Measurements from ENCODE around the gene TATDN3. TPM values are rescaled to one million over a fixed set of nuclear protein-coding genes. Genes with fewer than 3 reads are reported as not detected.
A peak's percentile ranks its signal among the peaks of the same experiment; 100 is the strongest.

Gene TATDN3, protein sequence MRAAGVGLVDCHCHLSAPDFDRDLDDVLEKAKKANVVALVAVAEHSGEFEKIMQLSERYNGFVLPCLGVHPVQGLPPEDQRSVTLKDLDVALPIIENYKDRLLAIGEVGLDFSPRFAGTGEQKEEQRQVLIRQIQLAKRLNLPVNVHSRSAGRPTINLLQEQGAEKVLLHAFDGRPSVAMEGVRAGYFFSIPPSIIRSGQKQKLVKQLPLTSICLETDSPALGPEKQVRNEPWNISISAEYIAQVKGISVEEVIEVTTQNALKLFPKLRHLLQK
- total RNA-seq (2012; rRNA removed) (12.0 and 12.8 TPM in 2 replicates), polyA plus RNA-seq (2012; rRNA removed) (4.4 and 4.9 TPM in 2 replicates), Bru-seq, nascent RNA (percentile 54 among the genes with signal in this experiment), BruChase-seq, experiment 1, labeled RNA remaining after a 6-hour chase (percentile 70 among the genes with signal in this experiment), BruChase-seq, experiment 2, labeled RNA remaining after a 2-hour chase (percentile 61 among the genes with signal in this experiment)
- 1.6 and 2.4 TPM in 2 replicates for polyA plus RNA-seq (2012; cell fraction: cytosol; rRNA removed)
- polyA plus RNA-seq (2012; cell fraction: nucleus; rRNA removed; ENCODE audit: low replicate concordance): 0.74 and 3.6 TPM in 2 replicates
- long read RNA-seq, transcript TATDN3-201 (10 exons, 2,321 nt): major isoform, 6 of 14 reads
- long read RNA-seq, partial matches to known transcripts: 0 of 14 reads
- long read RNA-seq, other reads (novel, unspliced or antisense): 3 of 14 reads

DNA sequence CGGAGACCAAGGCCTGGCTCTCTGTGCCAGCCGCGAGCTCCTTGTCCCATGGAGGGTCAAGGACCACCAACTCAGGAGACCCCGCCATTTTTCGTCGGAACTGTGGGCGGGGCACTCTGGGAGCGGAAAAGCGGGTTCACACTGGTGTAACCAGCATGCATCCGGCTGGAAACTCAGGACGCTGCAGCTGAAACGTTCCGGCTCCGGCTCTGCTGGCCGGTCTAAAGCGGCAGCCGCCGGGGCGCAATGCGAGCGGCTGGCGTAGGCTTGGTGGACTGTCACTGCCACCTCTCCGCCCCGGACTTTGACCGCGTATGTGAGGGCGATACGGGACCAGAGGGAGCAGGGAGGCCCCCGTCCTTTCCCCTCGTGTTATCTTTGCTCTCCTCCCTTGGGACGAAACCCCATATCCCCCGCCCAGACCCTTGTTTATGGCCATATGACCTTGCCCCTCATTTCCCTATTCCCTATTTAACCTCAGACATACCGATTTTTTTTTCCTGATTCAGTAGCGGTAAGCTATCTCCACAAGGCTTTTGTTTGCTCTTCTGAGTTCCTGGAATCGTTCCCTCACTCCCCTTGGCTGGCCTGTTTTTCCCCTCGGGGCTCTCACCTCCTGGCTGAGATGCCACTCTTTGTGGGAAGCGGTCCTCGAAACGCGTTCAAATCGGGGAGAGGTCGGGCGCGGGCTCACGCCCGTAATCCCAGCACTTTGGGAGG is at the start of gene TATDN3, which contains the start of gene NSL1:
Gene TATDN3, plus strand, starts transcription at position 219 of the 720 bp plus-strand sequence. Its CDS starts 28 bp downstream, at position 247.
Gene NSL1, minus strand, starts transcription at position 102 of the 720 bp plus-strand sequence. Its CDS starts 14 bp downstream, at position 88.
- dilution Hi-C loops (cut with HindIII; ENCODE audit: low sequenced_read_pairs, unreplicated experiment) (no loop called here), in situ Hi-C loops (cut with MboI; ENCODE audit: low sequenced_read_pairs) (no loop called here), intact Hi-C loops (cut with micrococcal nuclease) (loop anchor here (2.0 kb wide), 1 partner anchor 203 kb away; no protein-coding TSS in a partner anchor)
- peak within 1 kb of the TSS; percentile 71 for H4K91ac ChIP-seq (ENCODE audit: insufficient read depth, low read depth, low read length)
- H2AK5ac ChIP-seq (ENCODE audit: low read depth, low read length): peak within 1 kb of the TSS; percentile 44; the same call in 1 of the 2 replicates
- H2AK9ac ChIP-seq (replicated peaks; ENCODE audit: low read depth, low read length, poor library complexity): peak within 1 kb of the TSS; percentile 48
- H3K18ac ChIP-seq (ENCODE audit: low read depth, low read length): peak within 1 kb of the TSS; percentile 73
- 0% methylated on average over 28 of the region's 46 CpGs; no CpG with 5 or more reads in 1 of the 2 experiments for WGBS, 2 experiments (ENCODE audit: extremely low coverage in 2 of 2, insufficient read length in 1 of 2)
- peak within 1 kb of the TSS; percentile 87 for H3K4me3 ChIP-seq (ENCODE audit: insufficient read depth, low read depth, low read length)
- DNase-seq (peak; percentile 92), ATAC-seq (ENCODE audit: low read depth) (peak; percentile 97)
- H3K9me1 ChIP-seq (ENCODE audit: insufficient read depth, low read length): no peaks in the 10 kb centered on the region
- peak within 1 kb of the TSS; percentile 95 for H2AFZ ChIP-seq (replicated peaks; ENCODE audit: low read length, poor library complexity)
- peak within 1 kb of the TSS; percentile 89 for H3K14ac ChIP-seq (replicated peaks; ENCODE audit: low read depth, low read length)
- CTCF ChIA-PET: interaction anchor here (0.9 kb wide), 1 partner anchor 39 kb away, joined by 3 read pairs; no protein-coding TSS in a partner anchor
- H3K4me2 ChIP-seq (ENCODE audit: low read depth, low read length): peak within 1 kb of the TSS; percentile 100
- peak within 1 kb of the TSS; percentile 88 for H3K4ac ChIP-seq (ENCODE audit: low read depth, low read length)
- H2BK15ac ChIP-seq (ENCODE audit: low read depth, low read length): peak within 1 kb of the TSS; percentile 27; the same call in 1 of the 3 replicates
- peak within 1 kb of the TSS; percentile 91 to 96 for H4K8ac ChIP-seq (ENCODE audit: low read depth in 2 of 2, low read length in 2 of 2)
- peak within 1 kb of the TSS; percentile 82 for H2BK5ac ChIP-seq (ENCODE audit: low read depth, low read length, poor library complexity, severe bottlenecking)
- peaks cover 4% of the 10 kb centered on the region; the same call in 1 of the 2 replicates for H3K36me3 ChIP-seq (ENCODE audit: control insufficient read depth, insufficient read depth, low read length)
- peak within 1 kb of the TSS; percentile 91 for H3K23ac ChIP-seq (ENCODE audit: low read depth, low read length)
- peak within 1 kb of the TSS; percentile 88 for H3K27ac ChIP-seq (ENCODE audit: insufficient read depth, low read length)
- POLR2A ChIA-PET (ENCODE audit: unreplicated experiment): interaction anchor here (0.6 kb wide), 1 partner anchor 82 kb away, joined by 3 read pairs; no protein-coding TSS in a partner anchor
- H3K56ac ChIP-seq (ENCODE audit: extremely low read depth, insufficient read depth, low read length): peak within 1 kb of the TSS; percentile 82
- H3K9ac ChIP-seq (ENCODE audit: low read depth, low read length): peak within 1 kb of the TSS; percentile 92
- peak within 1 kb of the TSS; percentile 54 for H2BK120ac ChIP-seq (ENCODE audit: low read depth, low read length)
- H3K9me3 ChIP-seq (ENCODE audit: control insufficient read depth, insufficient read depth, low read length): no peaks in the 10 kb centered on the region
- no peaks in the 10 kb centered on the region for H4K20me1 ChIP-seq (ENCODE audit: insufficient read depth, low read length)
- H3K79me1 ChIP-seq (ENCODE audit: low read depth in 1 of 2, low read length in 2 of 2): peaks cover 12 to 20% of the 10 kb centered on the region in 2 experiments
- no TSS peak for BruUV-seq (replicated peaks)
- H3K4me1 ChIP-seq (ENCODE audit: control insufficient read depth, insufficient read depth, low read length): 0 out of 2 replicates have a peak, but pooled peaks cover 4% of the 10 kb centered on the region
- H3K27me3 ChIP-seq (ENCODE audit: control insufficient read depth, insufficient read depth, low read length): no peaks in the 10 kb centered on the region
- H2BK20ac ChIP-seq (ENCODE audit: low read depth, low read length): no peak within 1 kb of the TSS
- peak within 1 kb of the TSS; percentile 83 for H4K5ac ChIP-seq (ENCODE audit: low read depth, low read length)
- TF ChIP-seq, protein P1, sequence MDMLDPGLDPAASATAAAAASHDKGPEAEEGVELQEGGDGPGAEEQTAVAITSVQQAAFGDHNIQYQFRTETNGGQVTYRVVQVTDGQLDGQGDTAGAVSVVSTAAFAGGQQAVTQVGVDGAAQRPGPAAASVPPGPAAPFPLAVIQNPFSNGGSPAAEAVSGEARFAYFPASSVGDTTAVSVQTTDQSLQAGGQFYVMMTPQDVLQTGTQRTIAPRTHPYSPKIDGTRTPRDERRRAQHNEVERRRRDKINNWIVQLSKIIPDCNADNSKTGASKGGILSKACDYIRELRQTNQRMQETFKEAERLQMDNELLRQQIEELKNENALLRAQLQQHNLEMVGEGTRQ (IDR thresholded peaks at IDR 0.05; ENCODE audit: low read depth, low read length): 0 out of 2 replicates have a peak, but pooled peaks have one; percentile 12
- TF ChIP-seq RCOR1 (IDR thresholded peaks at IDR 0.05; ENCODE audit: insufficient replicate concordance, low read length): no peak
- TF ChIP-seq NFE2L2 (IDR thresholded peaks at IDR 0.05; ENCODE audit: low read depth, low read length): no peak
- no peak for TF ChIP-seq CHD1 (IDR thresholded peaks at IDR 0.05; ENCODE audit: low read depth, low read length)
- peak; percentile 79; the same call in 1 of the 2 replicates for TF ChIP-seq MXI1 (IDR thresholded peaks at IDR 0.05; ENCODE audit: borderline replicate concordance, low read depth, low read length)
- TF ChIP-seq SMC3 (IDR thresholded peaks at IDR 0.05; ENCODE audit: low read depth, low read length): peak; percentile 17; the same call in 1 of the 2 replicates
- TF ChIP-seq, protein P2, sequence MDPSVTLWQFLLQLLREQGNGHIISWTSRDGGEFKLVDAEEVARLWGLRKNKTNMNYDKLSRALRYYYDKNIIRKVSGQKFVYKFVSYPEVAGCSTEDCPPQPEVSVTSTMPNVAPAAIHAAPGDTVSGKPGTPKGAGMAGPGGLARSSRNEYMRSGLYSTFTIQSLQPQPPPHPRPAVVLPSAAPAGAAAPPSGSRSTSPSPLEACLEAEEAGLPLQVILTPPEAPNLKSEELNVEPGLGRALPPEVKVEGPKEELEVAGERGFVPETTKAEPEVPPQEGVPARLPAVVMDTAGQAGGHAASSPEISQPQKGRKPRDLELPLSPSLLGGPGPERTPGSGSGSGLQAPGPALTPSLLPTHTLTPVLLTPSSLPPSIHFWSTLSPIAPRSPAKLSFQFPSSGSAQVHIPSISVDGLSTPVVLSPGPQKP (IDR thresholded peaks at IDR 0.05; ENCODE audit: borderline replicate concordance, low read depth, low read length): no peak
- TF ChIP-seq BHLHE40 (IDR thresholded peaks at IDR 0.05; ENCODE audit: low read depth, low read length): no peak
- no peak for TF ChIP-seq MAFK (IDR thresholded peaks at IDR 0.05; ENCODE audit: low read depth, low read length)
- peak; percentile 22; the same call in 1 of the 2 replicates for TF ChIP-seq RAD21 (IDR thresholded peaks at IDR 0.05; ENCODE audit: low read length)
- peak; percentile 89; the same call in 1 of the 2 replicates for TF ChIP-seq MAZ (IDR thresholded peaks at IDR 0.05; ENCODE audit: borderline replicate concordance, low read depth, low read length)
- no peak for TF ChIP-seq CEBPB (IDR thresholded peaks at IDR 0.05; ENCODE audit: low read depth, low read length)

All from IMR-90 (cell line).